HG03432 (cell line): ENCODE results near the gene FLT3.
"Not testable (repeated sequence)": the region's sequence is repeated elsewhere in the genome, so short reads cannot be mapped to it uniquely, and the experiment has no call there.

Source experiments
- ATAC-seq: cut with Tn5 transposase; IDR thresholded peaks from one replicate; pipeline ENCODE4 v1.9.1; 2021; ENCODE audit warnings: mild to moderate bottlenecking, moderate library complexity; ENCODE audit not compliant: unreplicated experiment

FLT3 gene

DNA sequence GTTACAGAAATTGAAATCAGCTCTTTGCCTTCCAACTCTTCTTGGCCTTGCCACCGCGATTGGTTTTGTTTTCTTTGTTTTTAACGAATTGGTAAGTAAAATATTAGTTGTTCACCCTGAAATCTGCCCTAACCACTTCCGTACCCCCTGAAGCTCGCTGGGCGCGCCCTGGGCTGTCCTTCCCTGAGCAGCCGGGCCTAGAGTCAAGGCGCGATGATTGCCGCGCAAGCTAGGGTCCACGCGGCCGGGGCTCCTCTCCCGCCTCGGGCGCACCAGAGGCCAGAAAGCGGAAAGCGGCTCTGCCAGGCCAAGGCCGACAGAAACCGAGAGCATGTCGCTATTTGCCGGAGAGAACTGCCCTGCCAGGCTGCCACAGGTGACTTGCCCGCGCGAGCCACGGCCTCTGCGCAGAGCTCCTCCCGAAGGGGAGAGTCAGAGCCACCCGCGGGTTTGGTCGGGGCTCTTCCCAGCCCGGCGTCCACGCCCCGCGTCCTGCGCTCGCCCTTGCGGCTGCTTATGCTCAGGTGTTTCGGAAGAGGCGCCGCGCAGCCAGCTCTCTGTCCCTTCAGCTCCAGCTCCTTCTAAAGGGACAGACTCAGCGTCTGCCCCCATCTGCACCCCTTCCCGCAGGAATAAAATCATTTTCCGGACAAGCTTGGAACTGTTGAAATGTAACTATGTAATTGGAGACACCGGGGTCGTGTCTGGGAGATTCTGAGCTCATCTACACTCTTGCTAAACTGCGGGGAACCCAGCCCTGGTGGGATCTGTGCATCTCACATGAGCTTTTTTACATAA lies 124.6 kb downstream of the FLT3 start:
- no peak for ATAC-seq

DNA sequence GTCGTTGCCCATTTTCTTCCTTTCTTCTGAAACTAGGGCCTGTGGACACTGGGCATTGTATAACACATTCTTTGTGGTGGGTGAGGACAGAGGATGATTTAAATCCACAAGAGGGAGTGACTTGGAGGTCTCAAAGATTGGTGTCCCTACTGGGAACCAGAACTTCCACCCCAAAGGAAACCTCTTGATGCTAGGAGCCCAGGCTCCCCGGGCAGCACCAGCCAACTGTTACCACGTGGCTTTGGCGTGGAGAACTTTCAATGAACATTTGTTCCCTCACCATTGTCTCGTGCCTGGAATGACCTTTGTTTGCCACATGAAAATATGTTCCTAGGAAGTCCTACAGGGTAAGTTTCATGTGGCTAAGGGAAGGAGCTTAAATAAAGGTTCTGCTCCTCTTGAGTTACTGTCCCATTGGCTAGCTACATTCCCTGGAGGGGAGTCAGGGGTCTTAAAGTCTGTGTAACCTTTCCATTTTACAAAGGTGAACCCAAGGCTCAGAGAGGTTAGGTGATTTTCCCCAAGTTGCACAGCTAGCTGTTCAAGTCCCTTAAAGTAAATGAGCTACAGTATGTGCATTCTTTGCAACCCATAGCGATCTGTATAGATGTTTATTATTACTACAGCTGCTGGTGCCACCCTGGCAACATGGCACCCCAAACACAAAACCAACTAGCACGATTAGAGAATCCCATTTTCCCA lies 126.3 kb downstream of the FLT3 start:
- no peak for ATAC-seq

DNA sequence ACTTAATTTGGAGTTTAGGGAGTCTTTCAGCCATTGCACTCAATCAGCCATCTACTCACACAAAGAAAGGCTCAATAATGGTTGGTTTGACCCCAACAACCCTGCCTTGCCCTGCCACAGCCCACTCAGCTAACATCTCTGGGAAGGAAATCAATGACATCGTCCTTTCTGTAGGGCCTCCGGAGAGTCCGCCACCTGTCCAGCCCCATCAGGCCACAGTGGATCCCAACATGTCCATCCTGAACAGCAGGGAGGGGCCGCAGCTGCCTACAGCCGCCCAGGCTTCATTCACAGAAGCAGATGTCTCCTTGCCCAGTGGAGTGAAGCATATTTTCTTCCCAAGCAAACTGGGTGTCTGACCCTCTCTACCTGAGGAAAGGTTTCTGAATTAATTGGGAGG lies 127.1 kb downstream of the FLT3 start:
- ATAC-seq = no peak

DNA sequence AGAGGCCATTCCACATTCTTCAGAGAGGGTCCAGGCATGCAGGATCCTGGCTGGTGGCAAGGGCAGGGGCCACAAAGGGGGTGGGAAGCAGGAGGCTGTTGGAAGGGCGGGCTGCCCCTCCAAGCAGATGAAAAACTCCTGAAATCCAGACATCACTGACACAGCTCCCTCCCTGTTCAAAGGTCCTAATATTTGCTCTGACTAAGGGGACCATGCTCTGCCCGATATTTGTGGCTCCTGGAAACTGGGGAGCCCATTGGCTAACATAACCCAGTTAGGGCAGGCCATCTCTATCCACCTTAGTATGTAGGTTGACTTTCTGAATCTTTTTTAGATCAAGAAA lies 127.9 kb downstream of the FLT3 start:
- no peak for ATAC-seq

DNA sequence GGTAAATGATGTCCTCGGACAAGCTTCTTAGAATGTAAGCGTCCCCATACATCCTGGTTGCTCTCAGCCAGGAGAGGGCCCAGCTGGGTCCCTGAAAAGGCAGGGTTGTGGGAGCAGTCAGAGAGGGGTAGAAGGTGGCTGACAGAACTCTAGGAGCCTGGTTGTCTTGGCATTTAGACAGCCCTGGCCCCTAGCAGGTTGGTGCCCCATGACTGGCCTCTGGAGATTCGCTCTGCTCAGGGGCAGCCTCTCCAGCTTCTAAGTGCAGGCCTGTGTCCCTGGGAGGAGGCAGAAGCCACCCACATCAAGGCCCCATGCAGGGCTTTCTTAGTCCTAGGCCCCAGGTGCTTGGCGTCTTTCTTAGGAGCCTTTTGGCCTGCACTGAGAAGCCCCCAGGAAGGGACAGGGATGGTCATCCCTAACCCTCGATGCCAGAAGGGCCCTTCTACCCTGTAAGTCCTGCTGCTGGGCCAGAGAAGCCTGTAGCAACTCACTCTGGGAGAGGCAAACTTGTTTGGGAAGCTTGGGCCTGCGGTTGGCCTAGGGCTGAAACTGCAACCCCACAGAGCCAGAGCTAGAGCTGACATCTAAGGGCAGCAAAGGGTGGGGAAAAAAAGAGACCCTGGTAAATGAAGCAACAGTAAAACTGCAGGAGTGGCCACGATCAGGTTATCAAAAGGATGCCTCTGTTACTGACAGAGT lies 128.4 kb downstream of the FLT3 start:
- no peak for ATAC-seq

DNA sequence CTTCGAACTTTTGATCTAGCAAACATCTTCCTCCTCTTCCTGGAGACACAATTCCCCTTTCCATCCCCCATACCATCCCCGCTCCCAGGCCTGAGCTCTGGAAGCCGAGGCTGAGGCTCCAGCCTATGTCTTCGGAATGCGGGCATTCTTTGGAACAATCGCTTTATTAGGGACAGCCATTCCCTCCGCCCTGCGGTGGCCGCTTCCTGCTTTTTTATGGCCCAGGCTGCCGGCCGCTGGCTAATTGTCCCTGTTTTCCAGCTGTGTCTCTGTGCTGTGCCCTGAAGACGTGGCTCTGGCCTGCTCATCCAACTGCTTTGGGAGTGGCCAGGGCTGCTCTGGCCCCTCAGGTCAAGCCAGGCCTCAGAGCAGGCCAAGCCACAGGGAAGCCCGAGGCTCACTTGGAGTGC lies 129.1 kb downstream of the FLT3 start:
- ATAC-seq = no peak

DNA sequence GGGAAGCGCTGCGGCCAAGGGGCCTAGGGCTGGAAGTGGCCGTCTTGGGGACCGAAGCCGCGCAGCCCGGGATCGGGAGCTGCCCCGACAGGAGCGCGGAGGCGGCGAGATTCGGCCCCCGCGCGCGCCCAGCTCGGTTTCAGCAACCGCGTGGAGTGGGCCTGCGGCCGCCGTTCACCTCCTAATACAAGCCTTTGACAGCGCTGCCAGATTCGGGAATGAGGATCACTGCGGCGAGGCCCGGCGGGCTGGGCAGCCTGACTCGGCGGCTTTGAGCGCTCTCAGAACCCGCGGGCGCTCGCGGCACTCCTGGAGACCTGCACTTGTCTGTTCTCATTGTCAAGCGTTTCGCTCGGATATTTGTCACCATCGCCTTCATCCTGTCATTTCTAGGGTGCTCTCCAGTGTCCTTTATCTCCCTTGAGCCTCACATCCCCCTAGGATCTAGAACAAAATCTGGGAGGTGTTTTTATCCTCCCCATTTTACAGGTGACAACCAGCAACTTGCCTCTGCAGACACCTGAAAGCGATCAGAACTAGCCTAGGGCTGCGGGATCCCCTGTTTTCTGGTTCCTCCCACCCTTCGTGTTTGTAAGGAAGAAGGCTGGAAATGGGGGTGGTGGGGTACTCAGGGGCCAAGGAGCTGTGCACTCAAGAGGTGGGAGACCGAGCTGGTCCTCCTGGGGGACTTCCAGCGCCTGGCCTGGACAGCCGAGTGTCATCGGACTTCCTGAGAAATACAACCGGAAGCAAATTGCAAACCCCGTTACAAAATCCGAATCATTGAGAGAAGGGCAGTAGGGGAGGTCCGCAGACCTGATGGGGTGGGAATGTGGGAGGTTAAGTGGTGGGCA lies 129.8 kb downstream of the FLT3 start:
- ATAC-seq = no peak

DNA sequence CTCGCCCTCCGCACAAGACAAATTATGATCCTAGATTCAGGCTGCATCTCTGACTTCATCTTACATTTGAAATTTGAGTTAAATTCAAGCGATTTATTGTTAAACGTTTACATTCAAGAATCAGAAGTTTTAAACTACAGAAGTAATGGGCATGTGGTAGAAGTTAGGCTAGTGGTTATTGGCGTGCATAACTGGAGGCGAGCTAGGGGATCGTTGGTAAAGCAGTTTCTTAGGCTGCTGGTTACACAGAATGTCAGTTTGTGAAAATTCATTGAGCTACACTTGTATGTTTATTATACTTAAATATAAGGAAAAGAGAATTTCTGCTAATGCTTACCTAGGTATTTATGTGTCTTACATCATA lies 130.5 kb downstream of the FLT3 start:
- no peak for ATAC-seq

DNA sequence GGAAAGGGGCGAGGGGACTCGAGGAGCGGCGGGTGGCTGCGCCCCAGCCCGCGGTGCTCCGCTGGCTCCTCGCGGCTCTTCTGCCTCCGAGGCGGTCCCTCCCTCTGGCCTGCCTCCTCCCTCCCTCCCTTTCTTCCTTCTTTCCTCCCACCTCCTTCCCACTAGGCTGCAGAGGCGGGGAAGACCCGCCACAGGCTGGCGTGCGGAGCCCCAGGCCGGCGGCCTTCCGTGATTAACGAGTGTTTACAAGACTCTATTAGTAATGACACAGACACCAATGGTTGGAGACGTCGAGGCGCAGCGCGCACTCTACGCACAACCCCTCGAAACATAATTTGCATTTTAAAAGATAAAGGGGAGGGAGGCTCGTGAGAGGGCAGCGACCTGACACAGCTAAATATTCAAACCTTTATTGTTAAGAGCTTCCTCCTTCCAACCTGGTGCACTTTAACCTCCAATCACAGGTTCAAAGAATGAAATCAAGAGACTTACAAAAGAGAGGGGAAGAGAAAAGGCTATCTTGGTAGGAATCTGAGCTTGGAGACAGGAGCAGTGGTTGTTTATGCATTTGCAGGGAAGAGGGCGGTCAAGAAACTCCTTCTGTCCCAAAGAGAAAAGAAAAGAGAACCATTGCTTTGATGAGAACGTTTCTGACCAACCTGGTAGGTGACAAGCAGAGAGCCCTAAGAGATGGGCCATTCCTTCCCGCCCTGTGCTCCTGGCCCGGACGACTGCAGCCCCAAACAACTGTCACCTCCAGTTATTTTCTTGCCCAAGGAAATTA lies 131.1 kb downstream of the FLT3 start, which contains the start of gene CDX2:
Gene CDX2, minus strand, starts transcription at position 234 of the 784 bp plus-strand sequence. CDS start 309 bp downstream, outside the sequence.
- no peak for ATAC-seq

DNA sequence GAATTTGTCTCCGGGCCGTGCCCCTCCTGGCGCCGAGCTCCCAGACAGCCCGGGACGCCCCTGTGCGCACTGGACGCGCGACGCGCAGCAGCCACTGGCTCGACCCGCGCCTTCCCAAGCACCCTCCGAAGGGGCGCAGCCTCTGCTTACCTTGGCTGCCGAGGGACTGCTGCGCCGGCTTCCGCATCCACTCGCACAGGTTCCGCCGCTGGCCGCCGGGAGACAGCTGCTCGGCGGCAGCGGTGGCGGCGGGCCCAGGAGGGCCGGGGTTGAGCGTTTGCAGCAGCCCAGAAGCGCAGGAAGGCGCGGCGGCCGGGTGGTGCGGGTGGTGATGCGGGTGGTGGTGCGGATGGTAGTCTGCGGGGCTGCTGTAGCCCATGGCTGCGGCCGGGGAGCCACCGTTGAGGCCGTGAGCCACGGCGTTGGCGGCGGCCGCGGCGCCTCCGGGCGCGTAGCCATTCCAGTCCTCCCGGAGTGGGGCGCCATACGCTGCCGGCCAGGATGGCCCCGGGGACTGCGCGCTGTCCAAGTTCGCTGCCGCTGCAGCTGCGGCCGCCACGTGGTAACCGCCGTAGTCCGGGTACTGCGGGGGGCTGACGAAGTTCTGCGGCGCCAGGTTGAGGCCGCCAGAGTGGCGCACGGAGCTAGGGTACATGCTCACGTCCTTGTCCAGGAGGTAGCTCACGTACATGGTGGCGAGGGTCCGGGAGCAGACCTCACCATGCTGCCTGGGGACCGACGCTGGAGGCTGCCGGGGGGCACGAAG lies 131.9 kb downstream of the FLT3 start:
- no peak for ATAC-seq

DNA sequence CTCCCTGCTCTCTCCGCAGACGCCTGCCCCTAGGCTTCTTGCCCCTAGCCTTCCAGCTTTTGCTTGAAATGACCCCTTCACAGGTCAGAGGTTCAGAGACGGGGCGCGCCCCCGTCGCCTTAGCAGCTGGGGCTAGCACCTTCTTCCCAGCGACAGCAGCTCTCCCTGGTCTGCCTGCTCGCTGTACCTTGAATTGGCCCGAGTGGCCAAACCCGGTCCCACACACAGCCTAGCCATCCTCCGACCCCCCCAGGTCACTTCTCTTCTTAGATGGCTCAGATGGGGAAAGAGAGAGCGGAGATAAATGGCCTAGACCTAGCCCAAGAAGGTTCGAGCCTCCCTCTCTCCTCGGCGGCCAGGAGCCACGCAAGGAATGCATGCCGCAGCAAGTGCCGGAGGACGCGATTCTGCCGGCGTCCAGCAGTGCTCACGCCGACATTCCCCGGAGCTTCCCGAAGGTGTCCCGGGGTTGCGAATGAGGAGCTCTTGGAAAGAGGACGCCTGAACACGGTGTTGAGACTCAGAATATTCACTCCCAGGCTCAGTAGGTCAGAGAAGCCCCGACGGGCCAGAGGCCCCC lies 132.6 kb downstream of the FLT3 start:
- ATAC-seq = no peak

DNA sequence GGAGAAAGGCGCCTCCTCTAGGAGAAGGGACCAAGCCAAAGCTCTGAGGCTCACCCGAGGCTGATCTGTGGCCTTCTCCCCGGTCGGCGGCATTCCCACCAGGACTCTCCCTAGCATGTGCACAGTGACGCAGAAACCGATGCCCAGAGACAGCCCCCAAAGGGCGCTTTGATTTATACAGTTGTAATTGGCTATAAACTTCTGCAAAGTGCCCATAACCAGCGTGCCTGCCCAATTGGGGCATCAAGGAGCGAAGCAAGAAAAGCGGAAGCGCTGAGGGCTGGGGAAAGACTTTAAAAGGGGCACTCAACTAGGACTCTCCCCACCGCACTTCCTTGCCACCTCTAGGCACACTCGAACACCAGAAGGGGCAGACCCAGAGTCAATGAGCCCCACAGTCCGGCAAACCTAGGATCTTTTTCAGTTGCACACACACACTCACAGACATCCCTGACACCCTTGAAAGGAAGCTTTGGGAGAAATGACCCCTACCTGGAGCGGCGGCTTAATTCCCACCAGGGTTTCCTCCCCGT lies 133.1 kb downstream of the FLT3 start:
- ATAC-seq = no peak

DNA sequence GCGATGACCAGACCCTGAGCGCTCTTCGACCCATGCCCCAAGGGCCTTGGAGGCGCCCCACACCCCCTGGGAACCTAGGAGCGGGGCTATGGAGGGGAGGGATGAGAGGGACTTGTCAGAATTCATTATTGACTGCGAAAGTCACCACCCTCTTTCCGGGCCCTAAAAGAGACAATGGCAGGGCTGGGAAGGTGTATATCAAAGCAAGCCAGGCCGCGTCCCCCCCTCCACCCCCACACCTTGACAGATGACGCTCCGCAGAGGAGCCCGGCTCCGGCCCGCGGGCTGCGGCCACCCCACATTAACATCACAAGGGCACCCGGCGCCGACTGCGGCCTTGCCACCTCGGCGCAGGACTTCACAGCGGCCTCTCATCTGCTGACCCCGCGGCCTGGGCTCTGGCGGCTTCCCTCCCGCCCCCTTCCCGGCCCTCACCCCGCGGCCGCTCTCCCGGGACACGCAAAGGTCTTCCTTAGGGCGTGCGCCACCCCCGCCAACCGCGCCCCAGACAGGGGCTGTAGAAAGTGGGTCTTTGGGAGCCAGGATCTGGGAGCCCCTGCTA lies 133.7 kb downstream of the FLT3 start:
- ATAC-seq = no peak

DNA sequence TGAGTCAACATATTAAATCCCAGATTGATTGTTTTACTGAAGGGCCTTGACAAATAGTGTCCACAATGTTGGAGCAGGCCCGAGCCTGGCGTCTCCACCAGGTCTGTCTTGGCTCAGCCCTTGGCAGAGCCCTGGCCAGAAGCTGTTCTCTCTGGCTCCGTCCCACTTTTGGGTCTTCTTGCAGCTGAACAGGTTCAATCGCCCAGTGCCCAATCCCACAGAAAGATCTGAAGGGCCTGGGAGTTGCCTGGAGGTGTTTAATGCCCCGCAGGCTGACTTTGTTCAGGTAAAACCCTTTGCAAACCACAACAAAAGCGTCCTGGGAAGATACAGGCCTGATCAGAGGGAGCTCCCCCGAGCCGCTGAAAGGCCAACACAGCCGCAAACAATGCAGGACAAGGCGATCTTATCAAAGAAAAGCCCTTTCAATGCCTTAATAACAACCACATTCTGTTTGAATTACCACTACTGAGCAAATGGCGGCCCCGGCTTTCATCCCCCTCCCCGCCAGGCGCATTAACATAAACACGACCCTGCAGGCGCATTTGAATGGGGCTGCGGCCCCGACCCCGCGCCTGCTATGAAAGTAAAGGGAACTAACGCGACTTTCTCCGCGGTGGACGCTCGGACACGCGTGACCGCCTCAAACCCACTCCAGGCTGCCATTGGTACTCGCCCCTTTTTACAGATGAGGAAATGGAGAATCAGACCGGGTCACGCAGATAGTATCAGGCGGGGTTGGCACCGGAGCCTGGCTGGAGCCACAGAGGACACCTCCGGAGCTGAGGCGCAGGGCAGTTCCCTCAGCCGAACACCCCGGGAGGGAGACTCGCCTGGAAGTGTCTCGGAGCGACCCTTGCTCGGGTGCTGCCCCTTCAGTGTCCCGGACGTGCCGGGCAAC lies 134.4 kb downstream of the FLT3 start:
- no peak for ATAC-seq

DNA sequence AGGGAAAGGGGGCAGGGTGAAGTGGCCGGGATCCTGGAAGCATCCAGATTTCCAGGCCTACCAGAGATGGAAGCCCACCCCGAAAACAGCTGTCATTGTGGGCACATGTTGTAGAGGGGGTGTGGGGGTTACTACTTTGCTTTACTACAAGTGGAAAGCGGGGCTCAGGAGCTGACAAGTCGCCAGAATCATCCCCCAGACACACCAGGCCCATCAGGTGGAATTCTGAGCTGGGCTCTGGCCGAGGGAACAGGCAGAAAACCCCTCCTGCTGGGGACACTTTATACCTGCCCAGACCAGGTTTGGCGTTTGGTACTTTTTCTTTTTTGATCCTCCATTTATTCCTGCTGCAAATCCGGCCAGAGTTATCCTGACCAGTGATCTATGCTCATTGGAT lies 135.0 kb downstream of the FLT3 start:
- no peak for ATAC-seq

DNA sequence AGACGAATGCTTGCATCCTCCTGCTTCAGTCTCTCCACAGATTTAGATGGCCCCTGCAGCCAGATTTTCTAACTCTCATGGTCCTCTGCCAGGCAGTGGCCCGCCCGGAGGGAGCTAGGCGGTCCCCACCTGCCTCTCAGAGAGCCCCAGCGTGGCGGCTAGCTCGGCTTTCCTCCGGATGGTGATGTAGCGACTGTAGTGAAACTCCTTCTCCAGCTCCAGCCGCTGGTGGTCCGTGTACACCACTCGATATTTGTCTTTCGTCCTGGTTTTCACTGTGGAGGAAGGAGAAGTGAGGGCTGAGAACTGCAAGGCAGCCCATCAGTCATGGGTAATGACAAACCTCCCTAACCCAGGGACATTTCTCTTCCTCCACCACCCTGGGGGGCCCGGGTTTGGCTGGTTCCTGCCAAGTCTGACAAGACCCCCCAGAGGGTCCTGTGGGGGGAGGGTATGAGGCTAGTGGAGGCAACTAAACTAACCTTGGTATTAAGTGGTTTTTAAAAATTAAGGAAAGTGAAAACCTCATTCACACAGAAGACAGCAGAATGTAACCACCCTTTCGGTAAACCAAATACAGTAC lies 135.5 kb downstream of the FLT3 start:
- no peak for ATAC-seq

DNA sequence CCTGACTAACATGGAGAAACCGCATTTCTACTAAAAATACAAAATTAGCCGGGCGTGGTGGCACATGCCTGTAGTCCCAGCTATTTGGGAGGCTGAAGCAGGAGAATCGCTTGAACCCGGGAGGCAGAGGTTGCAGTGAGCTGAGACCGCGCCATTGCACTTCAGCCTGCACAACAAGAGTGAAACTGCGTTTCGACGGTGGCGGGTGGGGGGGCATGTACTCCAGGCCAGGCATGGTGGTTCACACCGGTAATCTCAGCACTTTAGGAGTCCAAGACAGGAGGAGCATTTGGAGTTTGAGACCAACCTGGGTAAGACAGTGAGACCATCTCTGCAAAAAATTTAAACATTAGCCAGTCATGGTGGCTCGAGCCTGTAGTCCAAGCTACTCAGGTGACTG lies 136.2 kb downstream of the FLT3 start:
- not testable (repeated sequence) for ATAC-seq
